Measurements from ENCODE around the gene ATP1B4.

The ATP1B4 gene

GRCh38 chrX:120361764-120362305 is at the start of gene ATP1B4:
Gene ATP1B4 (plus strand): TSS chrX:120362089. CDS start chrX:120362169, 80 bp downstream.
- DNase-seq = no peak

GRCh38 chrX:120315776-120316175 is 46.1 kb upstream of the ATP1B4 start:
- DNase-seq = no peak

- no peak for DNase-seq
Measured at GRCh38 chrX:120316587-120317283, 45.2 kb upstream of the ATP1B4 start.

GRCh38 chrX:120318411-120318810 is 43.5 kb upstream of the ATP1B4 start:
- DNase-seq = no peak

- DNase-seq = no peak
Measured at GRCh38 chrX:120321520-120322281, 40.2 kb upstream of the ATP1B4 start.

DNA sequence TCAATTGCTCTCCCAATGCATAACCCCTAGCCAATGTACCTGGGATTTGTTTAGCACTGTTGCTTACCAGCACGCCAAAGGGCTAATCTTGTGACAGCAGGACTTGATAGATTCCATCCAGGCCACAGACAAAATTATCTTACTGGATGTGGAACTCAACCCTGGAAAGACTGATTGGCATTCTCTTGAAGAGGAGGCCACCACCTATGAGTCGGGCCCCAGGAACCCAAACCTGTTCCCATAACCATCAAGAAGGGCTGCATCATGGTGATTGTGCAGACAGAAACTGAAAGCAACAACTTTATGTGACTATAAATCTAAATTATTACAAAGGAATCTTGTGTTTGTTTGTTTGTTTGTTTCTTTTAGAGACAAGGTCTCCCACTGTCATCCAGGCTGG is 30.8 kb upstream of the ATP1B4 start:
- no peak for DNase-seq

DNA sequence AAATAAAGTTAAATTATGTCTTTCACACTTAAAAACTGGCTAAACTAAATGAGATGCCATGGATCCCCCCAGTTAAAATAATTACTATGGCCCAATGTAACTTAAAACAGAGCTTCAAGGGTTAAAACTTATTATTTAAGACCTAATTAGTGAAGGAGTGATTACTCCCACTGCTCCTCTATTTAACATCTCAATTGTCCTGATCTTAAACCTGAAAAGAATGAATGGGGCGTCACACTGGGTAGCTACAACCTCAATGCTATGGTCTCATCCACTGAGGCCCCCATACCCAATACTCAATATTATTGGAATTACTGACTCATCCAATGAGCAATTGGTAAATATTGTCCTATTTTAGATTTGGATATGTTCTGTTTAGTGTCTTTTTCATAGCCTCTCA is 29.5 kb upstream of the ATP1B4 start:
- no peak for DNase-seq

- DNase-seq = peak; percentile 18
Measured at GRCh38 chrX:120334151-120334550, 27.7 kb upstream of the ATP1B4 start.

- DNase-seq = no peak
Measured at GRCh38 chrX:120334603-120335002, 27.3 kb upstream of the ATP1B4 start.

DNA sequence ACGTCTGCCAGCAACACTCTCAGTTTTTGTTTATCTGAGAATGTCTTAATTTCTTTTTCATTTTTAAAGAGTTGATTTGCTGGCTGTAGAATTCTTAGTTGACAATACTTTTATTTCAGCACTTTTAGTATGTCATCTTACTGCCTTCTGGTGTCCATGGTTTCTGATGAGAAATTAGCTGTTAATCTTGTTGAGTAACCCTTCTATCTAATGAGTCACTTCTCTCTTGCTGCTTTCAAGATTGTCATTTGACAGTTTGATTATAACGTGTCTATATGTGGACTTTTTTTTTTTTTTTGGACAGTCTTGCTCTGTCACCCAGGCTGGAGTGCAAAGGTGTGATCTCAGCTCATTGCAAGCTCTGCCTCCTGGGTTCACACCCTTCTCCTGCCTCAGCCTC is 26.6 kb upstream of the ATP1B4 start:
- no peak for DNase-seq

DNA sequence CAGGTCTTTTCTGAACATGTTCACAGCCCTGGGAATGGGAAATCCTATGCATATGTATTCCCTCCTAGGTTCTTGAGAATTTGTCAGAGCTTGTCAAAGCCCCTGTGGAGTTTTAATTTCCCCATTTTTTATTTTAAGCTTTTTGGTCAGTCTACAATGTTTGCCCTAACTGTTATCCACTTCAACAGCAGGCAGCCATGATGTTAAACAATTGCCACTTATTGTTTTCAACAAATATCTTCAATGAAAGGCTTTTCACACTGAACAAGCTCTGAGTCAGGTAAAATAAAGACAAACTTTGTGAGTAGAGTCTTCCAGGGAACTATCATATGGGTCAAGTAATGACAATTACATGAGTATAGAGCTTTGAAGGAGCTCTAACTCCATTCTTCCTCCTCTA is 25.0 kb upstream of the ATP1B4 start:
- no peak for DNase-seq

- DNase-seq = peak; percentile 24
Measured at GRCh38 chrX:120344566-120344965, 17.3 kb upstream of the ATP1B4 start.

GRCh38 chrX:120350450-120351138 is 11.3 kb upstream of the ATP1B4 start:
- DNase-seq = no peak

DNA sequence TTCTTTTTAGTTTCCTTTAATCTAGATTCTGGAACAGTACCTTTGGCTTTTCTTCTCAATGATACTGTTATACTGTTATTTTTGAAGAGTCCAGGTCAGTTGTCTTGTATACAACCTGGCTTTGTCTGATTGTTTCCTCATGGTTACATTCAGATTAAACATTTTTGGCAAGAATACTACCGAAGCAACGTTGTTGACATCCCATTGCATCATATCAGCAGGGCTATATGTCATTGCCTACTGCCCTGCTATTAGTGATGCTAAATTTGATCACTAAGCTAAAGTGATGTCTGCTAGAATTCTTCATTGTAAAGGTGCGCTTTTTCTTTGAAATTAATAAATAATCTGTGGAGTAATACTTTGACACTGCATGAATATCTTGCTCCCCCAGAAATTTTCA is 5.8 kb upstream of the ATP1B4 start:
- no peak for DNase-seq

DNA sequence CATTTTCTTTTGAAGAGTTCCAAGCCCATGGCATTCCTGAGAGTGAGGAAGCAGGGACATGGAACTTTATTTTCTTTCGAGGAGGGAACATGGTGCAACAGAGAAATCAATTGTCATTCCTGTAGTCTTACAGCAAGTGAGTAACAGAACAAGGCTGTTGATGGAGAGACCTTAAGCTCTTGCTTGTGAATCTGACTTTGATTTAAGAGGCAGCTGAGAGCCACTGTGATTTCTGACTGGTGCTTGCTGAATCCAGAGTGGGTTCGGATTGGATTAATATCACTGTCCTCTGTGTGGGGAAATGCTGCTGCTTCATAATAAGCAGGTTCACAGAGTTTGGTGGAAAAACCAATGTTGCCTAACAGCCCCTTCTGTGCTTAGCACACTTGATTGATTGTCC is 4.7 kb upstream of the ATP1B4 start:
- no peak for DNase-seq

DNA sequence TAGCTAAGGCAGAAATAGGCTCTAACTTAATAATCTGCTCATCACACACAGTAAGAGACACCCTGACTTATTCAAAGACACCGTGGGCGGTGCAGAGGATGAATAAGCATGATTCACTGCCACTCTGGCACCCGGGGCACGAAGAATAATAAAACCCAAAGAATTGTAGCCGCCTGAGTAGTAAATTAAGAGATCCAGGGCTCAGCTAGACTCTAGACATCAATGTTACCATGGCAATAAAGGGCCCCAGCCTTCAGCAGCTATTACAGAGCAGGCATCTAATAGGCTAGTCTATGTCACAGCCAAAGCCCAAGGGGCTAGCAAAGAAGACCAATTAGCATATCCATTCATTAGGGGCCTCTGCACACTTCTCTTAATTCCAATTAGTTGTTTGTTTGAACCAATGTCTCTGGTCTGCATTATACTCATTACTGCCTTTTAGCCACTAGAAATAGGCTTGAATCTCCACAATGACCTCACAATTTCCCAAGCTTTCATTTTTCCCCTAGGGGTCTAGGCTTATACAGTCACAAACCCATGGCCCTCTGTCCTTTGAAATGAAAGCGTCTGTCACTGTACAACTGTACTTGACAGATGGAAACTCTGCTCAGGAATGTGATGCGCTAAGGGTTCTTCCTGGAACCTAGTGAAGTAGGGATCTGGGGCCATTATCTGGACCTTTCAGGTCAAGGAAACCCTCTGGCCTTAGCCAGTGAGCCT is 3.0 kb upstream of the ATP1B4 start:
- no peak for DNase-seq

GRCh38 chrX:120365320-120365719 is 3.4 kb downstream of the ATP1B4 start:
- peak; percentile 51 for DNase-seq

- DNase-seq = no peak
Measured at GRCh38 chrX:120365968-120366367, 4.1 kb downstream of the ATP1B4 start.

- DNase-seq = no peak
Measured at GRCh38 chrX:120366794-120367193, 4.9 kb downstream of the ATP1B4 start.

DNA sequence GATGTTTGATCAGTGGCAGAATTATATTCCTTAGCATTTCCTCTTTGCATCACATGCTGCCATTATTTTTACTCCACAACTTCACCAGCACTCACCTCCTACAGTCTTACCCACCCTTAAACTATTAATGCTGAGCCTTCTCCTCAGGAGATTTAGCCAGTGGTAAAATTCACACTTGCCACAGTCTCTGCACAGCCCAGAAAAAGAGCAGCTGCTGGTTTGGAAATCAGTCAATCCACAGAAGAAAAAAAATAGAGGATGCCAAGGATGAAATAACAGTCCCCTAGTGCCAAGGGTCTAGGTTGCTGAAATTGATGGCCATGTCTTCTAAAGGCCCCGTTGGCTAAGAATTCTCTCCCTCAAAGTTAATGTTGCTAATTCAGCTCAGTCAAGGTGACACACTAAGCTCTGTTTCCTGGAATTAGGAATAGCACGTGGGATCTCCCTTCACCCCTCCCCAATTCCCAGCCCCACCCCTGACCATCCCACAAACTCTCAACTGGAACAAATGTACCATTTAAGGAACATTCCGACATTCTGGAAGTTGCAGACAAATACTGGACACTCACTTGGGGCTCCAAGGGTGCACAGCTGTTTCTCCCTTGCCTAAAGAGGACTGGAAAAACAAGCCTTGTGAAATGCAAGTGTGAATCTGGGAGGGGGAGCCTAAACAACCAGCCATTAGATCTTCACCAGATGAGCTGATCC is 5.7 kb downstream of the ATP1B4 start:
- no peak for DNase-seq

DNA sequence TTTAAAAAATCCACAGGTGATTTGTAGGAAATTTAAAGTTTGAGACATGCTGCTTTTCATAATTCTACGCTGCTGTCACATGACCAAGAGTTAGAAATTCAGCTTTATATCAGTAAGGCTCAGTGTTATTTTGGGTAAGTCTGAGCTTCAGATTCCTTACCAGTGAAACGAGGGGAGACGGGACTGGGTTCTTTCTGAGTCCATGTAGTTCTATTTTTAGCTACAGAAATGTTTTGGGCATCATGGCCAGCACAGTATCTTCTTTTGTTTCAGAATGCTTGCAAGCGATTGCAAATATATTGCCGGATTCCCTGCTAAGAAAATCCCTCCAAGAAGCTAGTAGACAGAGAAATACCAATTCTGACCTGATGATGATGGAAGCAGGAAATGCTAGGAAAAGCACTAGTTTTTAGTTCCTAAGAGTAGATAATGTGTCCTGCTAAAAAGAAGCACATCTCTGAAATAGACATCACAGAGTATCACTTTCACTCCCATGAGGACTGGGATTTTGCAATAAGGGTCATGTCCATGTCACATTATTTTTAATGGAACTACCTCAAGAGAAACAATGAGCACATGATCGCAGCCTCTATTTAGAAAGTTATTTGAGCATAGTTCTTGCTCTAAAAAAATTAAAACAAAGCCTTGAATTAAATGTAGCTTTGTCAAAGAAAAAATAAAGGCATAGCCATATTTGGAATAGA is 10.9 kb downstream of the ATP1B4 start:
- no peak for DNase-seq

- no peak for DNase-seq
Measured at GRCh38 chrX:120377179-120377578, 15.3 kb downstream of the ATP1B4 start.
